Keratinocyte (primary cell): ENCODE data around the gene HSF4. TPM values are rescaled to one million over a fixed set of nuclear protein-coding genes. Genes with fewer than 3 reads are reported as not detected.

Source experiments
- DNase-seq: peaks from one replicate; pipeline ENCODE4 v3.0.0-alpha.2; 2011; ENCODE audit warnings: low read depth, missing footprints, low spot score
- FAIRE-seq: peaks from 2 replicates; lab custom pipeline; 2011; peaks lifted over from hg19 to GRCh38; lab: Jason Lieb, UNC
- H2AFZ ChIP-seq: 2 replicates; pipeline ENCODE4 v1.6.0; 2012; ENCODE audit warnings: low read length, control low read depth, inconsistent platforms; ENCODE audit not compliant: control insufficient read depth
- H3K27ac ChIP-seq: 2 replicates; pipeline ENCODE4 v1.5.1; 2011; ENCODE audit warnings: low read length; ENCODE audit not compliant: control insufficient read depth, insufficient read depth
- H3K27me3 ChIP-seq: 3 replicates; pipeline ENCODE4 v1.6.0; 2011; ENCODE audit warnings: low read length; ENCODE audit not compliant: control insufficient read depth, insufficient read depth; ENCODE audit errors: extremely low read depth
- H3K36me3 ChIP-seq, 2 experiments: 2 replicates in 1 of 2; 3 replicates in 1 of 2; pipeline ENCODE4 v1.5.1; 2011; ENCODE audit warnings: low read length in 2 of 2, mild to moderate bottlenecking in 1 of 2; ENCODE audit not compliant: control insufficient read depth in 2 of 2, insufficient read depth in 2 of 2; ENCODE audit errors: extremely low read depth in 1 of 2
- H3K4me1 ChIP-seq: 3 replicates; pipeline ENCODE4 v1.5.1; 2011; ENCODE audit warnings: low read length; ENCODE audit not compliant: control insufficient read depth, insufficient read depth; ENCODE audit errors: extremely low read depth
- H3K4me2 ChIP-seq: 3 replicates; pipeline ENCODE4 v1.6.0; 2011; ENCODE audit warnings: low read depth, low read length; ENCODE audit not compliant: control insufficient read depth, insufficient read depth; ENCODE audit errors: extremely low read depth
- H3K4me3 ChIP-seq, 3 experiments: fragments of 200-600 bp in 1 of 3; sonication (generic) in 1 of 3; 2 replicates in 2 of 3; 3 replicates in 1 of 3; pipeline ENCODE4 v1.5.1; 2011 to 2016; ENCODE audit warnings: low read length in 3 of 3, mild to moderate bottlenecking in 3 of 3, control low read depth in 2 of 3, inconsistent platforms in 1 of 3, low read depth in 1 of 3, mixed read lengths in 1 of 3, mixed run types in 1 of 3, moderate library complexity in 1 of 3; ENCODE audit not compliant: control insufficient read depth in 2 of 3, insufficient read depth in 2 of 3; ENCODE audit errors: extremely low read depth in 1 of 3
- H3K79me2 ChIP-seq: 2 replicates; pipeline ENCODE4 v1.6.0; 2012; ENCODE audit warnings: low read length; ENCODE audit not compliant: control insufficient read depth, insufficient read depth
- H3K9ac ChIP-seq: 3 replicates; pipeline ENCODE4 v1.6.0; 2011; ENCODE audit warnings: low read length; ENCODE audit not compliant: control insufficient read depth, insufficient read depth; ENCODE audit errors: extremely low read depth
- H3K9me1 ChIP-seq: 3 replicates; pipeline ENCODE4 v1.6.0; 2011; ENCODE audit warnings: low read length; ENCODE audit not compliant: control insufficient read depth, insufficient read depth; ENCODE audit errors: extremely low read depth
- H3K9me3 ChIP-seq: 2 replicates; pipeline ENCODE4 v1.5.1; 2012; ENCODE audit warnings: low read depth, low read length; ENCODE audit not compliant: control insufficient read depth
- H4K20me1 ChIP-seq: 3 replicates; pipeline ENCODE4 v1.6.0; 2011; ENCODE audit warnings: low read length; ENCODE audit not compliant: control insufficient read depth, insufficient read depth; ENCODE audit errors: extremely low read depth
- EZH2 ChIP-seq: IDR thresholded peaks from one replicate; pipeline ENCODE4 v1.6.1; 2012; ENCODE audit warnings: inconsistent platforms, mild to moderate bottlenecking, low read length, moderate library complexity
- dilution Hi-C: fragments of 300-500 bp; cut with MboI; formaldehyde crosslinking; loops from one replicate; pipeline ENCODE4 v1.7.0; 2020; ENCODE audit warnings: low sequenced_read_pairs; ENCODE audit not compliant: extremely low pct_ligation_motif_present
- polyA plus RNA-seq, 5 experiments: library from polyadenylated mRNA; depleted of rRNA in 3 of 5; stranded (reverse) in 3 of 5; stranded (forward) in 1 of 5; unstranded in 1 of 5; fragments of >200 nt; gene quantifications; 1 replicate in 1 of 5; 2 replicates in 3 of 5; 3 replicates in 1 of 5; pipeline versions ENCODE4 v1.2.1 to v1.2.3, GENCODE V29; 2011 to 2012; ENCODE audit warnings: missing spikeins in 2 of 5, low read depth in 1 of 5, low replicate concordance in 1 of 5
- small RNA-seq, 3 experiments: library from RNA; depleted of rRNA; stranded (forward); fragments of <200 nt; gene quantifications; one replicate each; pipeline ENCODE3, GENCODE V24; 2012; ENCODE audit warnings: low read depth in 3 of 3, low replicate concordance in 1 of 3; ENCODE audit not compliant: insufficient read length in 3 of 3
- TF ChIP-seq, protein P1 (sequence below), 3 experiments: IDR thresholded peaks in 1 of 3; conservative IDR thresholded peaks in 1 of 3; optimal IDR thresholded peaks in 1 of 3; 2 replicates in 2 of 3; 3 replicates in 1 of 3; pipeline versions ENCODE3 to v1.5.1; 2011; ENCODE audit warnings: low read length in 3 of 3, mild to moderate bottlenecking in 3 of 3, moderate library complexity in 2 of 3, control low read depth in 1 of 3, inconsistent platforms in 1 of 3; ENCODE audit not compliant: insufficient read depth in 2 of 3; ENCODE audit errors: extremely low read depth in 1 of 3

HSF4 gene
- polyA plus RNA-seq, 1 donor (not counting 4 experiments of a cell fraction or from before 2014, with no cell fraction given) = 4.3 TPM

DNA sequence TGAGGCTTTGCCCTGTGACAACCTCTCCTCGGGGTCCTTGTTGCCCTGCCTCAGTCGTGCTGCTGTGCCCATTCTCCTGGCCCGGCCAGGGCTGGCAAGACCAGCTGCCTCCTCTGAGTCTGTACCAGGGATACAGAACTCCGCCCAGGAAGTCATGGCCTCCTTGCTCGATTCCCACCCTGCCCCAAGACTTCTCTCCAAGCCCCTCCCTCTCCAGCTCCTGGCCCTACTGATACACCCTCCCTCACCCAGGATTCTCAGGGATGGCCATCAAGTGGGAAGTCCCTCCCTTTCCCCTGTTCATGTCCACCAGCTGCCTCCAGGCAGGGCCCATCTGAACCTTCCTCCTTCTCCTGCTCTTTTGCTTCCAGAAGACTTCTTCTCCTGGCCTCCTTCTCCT lies 51.2 kb downstream of the HSF4 start:
- peaks cover 17% of the 10 kb centered on the region for H3K4me1 ChIP-seq
- no peaks in the 10 kb centered on the region for H3K9me3 ChIP-seq
- FAIRE-seq = no peak
- no peaks in the 10 kb centered on the region for H3K79me2 ChIP-seq
- no peak overlapping the region for H3K4me2 ChIP-seq
- H3K27me3 ChIP-seq = no peaks in the 10 kb centered on the region
- H3K9ac ChIP-seq = no peak overlapping the region
- no peaks in the 10 kb centered on the region for H3K9me1 ChIP-seq
- no peak overlapping the region for H3K4me3 ChIP-seq
- H4K20me1 ChIP-seq = no peaks in the 10 kb centered on the region
- TF ChIP-seq, protein P1, sequence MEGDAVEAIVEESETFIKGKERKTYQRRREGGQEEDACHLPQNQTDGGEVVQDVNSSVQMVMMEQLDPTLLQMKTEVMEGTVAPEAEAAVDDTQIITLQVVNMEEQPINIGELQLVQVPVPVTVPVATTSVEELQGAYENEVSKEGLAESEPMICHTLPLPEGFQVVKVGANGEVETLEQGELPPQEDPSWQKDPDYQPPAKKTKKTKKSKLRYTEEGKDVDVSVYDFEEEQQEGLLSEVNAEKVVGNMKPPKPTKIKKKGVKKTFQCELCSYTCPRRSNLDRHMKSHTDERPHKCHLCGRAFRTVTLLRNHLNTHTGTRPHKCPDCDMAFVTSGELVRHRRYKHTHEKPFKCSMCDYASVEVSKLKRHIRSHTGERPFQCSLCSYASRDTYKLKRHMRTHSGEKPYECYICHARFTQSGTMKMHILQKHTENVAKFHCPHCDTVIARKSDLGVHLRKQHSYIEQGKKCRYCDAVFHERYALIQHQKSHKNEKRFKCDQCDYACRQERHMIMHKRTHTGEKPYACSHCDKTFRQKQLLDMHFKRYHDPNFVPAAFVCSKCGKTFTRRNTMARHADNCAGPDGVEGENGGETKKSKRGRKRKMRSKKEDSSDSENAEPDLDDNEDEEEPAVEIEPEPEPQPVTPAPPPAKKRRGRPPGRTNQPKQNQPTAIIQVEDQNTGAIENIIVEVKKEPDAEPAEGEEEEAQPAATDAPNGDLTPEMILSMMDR (optimal IDR thresholded peaks at IDR 0.05 in 1 of 3, IDR thresholded peaks at IDR 0.05 in 1 of 3, conservative IDR thresholded peaks at IDR 0.05 in 1 of 3; ENCODE audit: extremely low read depth in 1 of 3, insufficient read depth in 2 of 3, low read length in 3 of 3) = no peak
- TF ChIP-seq EZH2 = no peak
- dilution Hi-C loops = no loop called here
- no peak overlapping the region for H2AFZ ChIP-seq
- peaks cover 0 to 1% of the 10 kb centered on the region in 2 experiments for H3K36me3 ChIP-seq
- DNase-seq = no peak
- H3K27ac ChIP-seq = no peak overlapping the region

DNA sequence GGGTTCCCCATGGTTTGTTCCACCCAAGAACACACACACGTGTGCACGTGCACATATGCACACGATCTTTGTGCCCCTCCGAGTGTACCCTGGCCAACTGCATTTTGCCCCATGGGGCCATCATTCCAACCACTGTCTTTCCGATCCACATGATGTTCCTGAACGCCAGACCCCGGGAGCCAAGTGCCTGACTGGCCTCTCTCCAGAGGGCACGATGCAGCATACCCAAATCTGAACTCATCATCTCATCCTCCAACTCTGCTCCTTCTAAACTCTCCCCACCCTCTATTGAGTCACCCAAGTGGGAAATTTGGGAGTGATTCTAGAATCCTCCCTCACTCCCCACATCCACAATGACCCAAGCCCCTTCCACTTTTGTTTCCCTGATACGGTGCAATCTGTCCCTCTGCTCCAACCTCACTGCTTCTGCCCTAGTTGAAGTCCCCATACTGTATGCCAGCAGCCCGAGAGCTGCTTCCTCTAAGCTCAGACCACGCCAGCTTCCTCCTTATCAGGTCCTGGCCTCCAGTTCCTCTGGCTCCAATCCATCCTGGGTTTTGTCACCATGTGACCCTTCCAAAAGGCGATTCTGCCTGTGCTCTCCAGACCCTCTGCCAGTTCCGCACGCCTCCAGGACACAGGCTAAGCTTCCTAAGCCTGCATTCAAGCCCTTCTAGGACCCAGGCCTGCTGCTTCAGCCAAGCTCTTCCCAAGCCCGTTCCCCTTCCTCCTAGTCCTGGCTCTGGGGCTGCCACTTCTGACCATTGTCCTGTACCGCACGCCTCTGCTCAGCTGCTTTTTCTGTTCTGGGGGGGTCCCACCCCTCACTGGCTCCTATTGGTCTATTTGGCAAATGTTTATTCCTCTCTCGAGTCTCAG lies 52.3 kb downstream of the HSF4 start:
- Histone ChIP-seq H3K9ac (no peak overlapping the region), H3K36me3 (peaks cover 0 to 1% of the 10 kb centered on the region in 2 experiments), H3K27ac (no peak overlapping the region), H3K4me2 (no peak overlapping the region), H3K4me3 (no peak overlapping the region), H3K9me1 (no peaks in the 10 kb centered on the region), H3K27me3 (no peaks in the 10 kb centered on the region), H3K79me2 (no peaks in the 10 kb centered on the region), H4K20me1 (no peaks in the 10 kb centered on the region), H3K9me3 (no peaks in the 10 kb centered on the region), H3K4me1 (peaks cover 15% of the 10 kb centered on the region), H2AFZ (no peak overlapping the region)
- FAIRE-seq (no peak), DNase-seq (no peak)
- dilution Hi-C loops = no loop called here
- TF ChIP-seq EZH2 = no peak
- TF ChIP-seq, protein P1 (optimal IDR thresholded peaks at IDR 0.05 in 1 of 3, IDR thresholded peaks at IDR 0.05 in 1 of 3, conservative IDR thresholded peaks at IDR 0.05 in 1 of 3; ENCODE audit: extremely low read depth in 1 of 3, insufficient read depth in 2 of 3, low read length in 3 of 3) = no peak

Small RNA genes lying within 50 kb of the gene (small RNA-seq; reads per million reads assigned to genes)
- 0.20 to 5.3 (median 0.50) reads per million in 3 experiments for gene MIR328

Other genes with a start within 250 kb of the HSF4 start
- gene CDH16, start 245.9 kb upstream of the HSF4 start, polyA plus RNA-seq = 0.16 to 2.1 TPM (median 0.45 TPM) in 3 replicates
- 0.67 to 12.8 TPM (median 2.7 TPM) in 3 replicates for gene RRAD, start 239.2 kb upstream of the HSF4 start, polyA plus RNA-seq
- gene CIAO2B, start 230.3 kb upstream of the HSF4 start, polyA plus RNA-seq = 99.6 to 149 TPM (median 105 TPM) in 3 replicates
- gene CES2, start 229.2 kb upstream of the HSF4 start, polyA plus RNA-seq = 37.5 to 93.4 TPM (median 41.6 TPM) in 3 replicates
- 0.63 to 2.7 TPM (median 1.5 TPM) in 3 replicates for gene CES3, start 203.5 kb upstream of the HSF4 start, polyA plus RNA-seq
- 5.1 to 12.8 TPM (median 6.6 TPM) in 3 replicates for gene CES4A, start 176.2 kb upstream of the HSF4 start, polyA plus RNA-seq
- gene CBFB, start 135.6 kb upstream of the HSF4 start, polyA plus RNA-seq = 18.0 to 55.9 TPM (median 39.7 TPM) in 3 replicates
- gene PHAF1, start 54.8 kb upstream of the HSF4 start, polyA plus RNA-seq = 26.7 to 31.5 TPM (median 28.0 TPM) in 3 replicates
- gene B3GNT9, start 13.7 kb upstream of the HSF4 start, polyA plus RNA-seq = 2.6 to 5.4 TPM (median 3.9 TPM) in 3 replicates
- gene TRADD, start 4.8 kb upstream of the HSF4 start, polyA plus RNA-seq = 12.5 to 25.0 TPM (median 12.5 TPM) in 3 replicates
- 3.0 to 6.0 TPM (median 4.0 TPM) in 3 replicates for gene FBXL8, start 4.8 kb upstream of the HSF4 start, polyA plus RNA-seq
- 10.5 to 18.1 TPM (median 16.8 TPM) in 3 replicates for gene NOL3, start 5.8 kb downstream of the HSF4 start, polyA plus RNA-seq
- gene MATCAP1, start 19.2 kb downstream of the HSF4 start, polyA plus RNA-seq = 9.0 to 15.0 TPM (median 13.3 TPM) in 3 replicates
- not detected in 3 replicates for gene EXOC3L1, start 25.4 kb downstream of the HSF4 start, polyA plus RNA-seq
- gene E2F4, start 27.4 kb downstream of the HSF4 start, polyA plus RNA-seq = 64.7 to 97.7 TPM (median 74.8 TPM) in 3 replicates
- 21.0 to 38.7 TPM (median 23.4 TPM) in 3 replicates for gene ELMO3, start 34.4 kb downstream of the HSF4 start, polyA plus RNA-seq
- 44.9 to 47.6 TPM (median 46.3 TPM) in 3 replicates for gene TMEM208, start 62.4 kb downstream of the HSF4 start, polyA plus RNA-seq
- 21.6 to 29.6 TPM (median 29.4 TPM) in 3 replicates for gene FHOD1, start 82.7 kb downstream of the HSF4 start, polyA plus RNA-seq
- 0.51 to 0.68 TPM (median 0.62 TPM) in 3 replicates for gene SLC9A5, start 84.2 kb downstream of the HSF4 start, polyA plus RNA-seq
- 0.80 to 4.3 TPM (median 1.3 TPM) in 3 replicates for gene PLEKHG4, start 114.8 kb downstream of the HSF4 start, polyA plus RNA-seq
- gene KCTD19, start 162.0 kb downstream of the HSF4 start, polyA plus RNA-seq = not detected in 3 replicates
- not detected in 3 replicates for gene LRRC36, start 162.1 kb downstream of the HSF4 start, polyA plus RNA-seq
- gene TPPP3, start 228.8 kb downstream of the HSF4 start, polyA plus RNA-seq = 0.37 to 0.96 TPM in 2 of 3 replicates, not detected in the other